H9 (cell line): ENCODE data around the gene CAND2. TPM values are rescaled to one million over a fixed set of nuclear protein-coding genes. Genes with fewer than 3 reads are reported as not detected.

ENCODE experiments used
- DNase-seq: peaks from one replicate; pipeline ENCODE4 v3.0.0-alpha.2; 2017
- H2AFZ ChIP-seq: one replicate; pipeline ENCODE4 v1.6.1; 2013; ENCODE audit warnings: mild to moderate bottlenecking, low read length, control low read depth, moderate library complexity
- H2AK5ac ChIP-seq: 2 replicates; pipeline ENCODE4 v1.6.1; 2013; ENCODE audit warnings: low read length, control low read depth, mixed read lengths; ENCODE audit not compliant: insufficient read length
- H2BK120ac ChIP-seq: one replicate; pipeline ENCODE4 v1.6.1; 2013; ENCODE audit warnings: low read depth, mild to moderate bottlenecking, low read length, control low read depth, inconsistent platforms; ENCODE audit not compliant: poor library complexity, severe bottlenecking
- H2BK12ac ChIP-seq: 2 replicates; pipeline ENCODE4 v1.6.1; 2013; ENCODE audit warnings: low read length, control low read depth, mixed read lengths, low read depth; ENCODE audit not compliant: insufficient read length
- H2BK15ac ChIP-seq: 2 replicates; pipeline ENCODE4 v1.6.1; 2013; ENCODE audit warnings: low read depth, low read length, control low read depth
- H2BK20ac ChIP-seq: one replicate; pipeline ENCODE4 v1.6.1; 2013; ENCODE audit warnings: low read depth, mild to moderate bottlenecking, low read length, control low read depth, inconsistent platforms; ENCODE audit not compliant: poor library complexity, severe bottlenecking
- H2BK5ac ChIP-seq: 2 replicates; pipeline ENCODE4 v1.6.1; 2013; ENCODE audit warnings: low read length, control low read depth, mixed read lengths; ENCODE audit not compliant: insufficient read length
- H3K14ac ChIP-seq: 2 replicates; pipeline ENCODE4 v1.6.1; 2013; ENCODE audit warnings: low read length, control low read depth; ENCODE audit not compliant: insufficient read depth
- H3K18ac ChIP-seq: 2 replicates; pipeline ENCODE4 v1.6.1; 2013; ENCODE audit warnings: low read depth, mild to moderate bottlenecking, mixed read lengths, low read length, control low read depth; ENCODE audit not compliant: insufficient read length
- H3K23ac ChIP-seq: 2 replicates; pipeline ENCODE4 v1.6.1; 2013; ENCODE audit warnings: low read length, control low read depth, mixed read lengths, low read depth; ENCODE audit not compliant: insufficient read length
- H3K23me2 ChIP-seq: 2 replicates; pipeline ENCODE4 v1.6.1; 2013; ENCODE audit warnings: low read depth, mild to moderate bottlenecking, mixed read lengths, low read length, control low read depth; ENCODE audit not compliant: insufficient read length, poor library complexity, severe bottlenecking
- H3K27ac ChIP-seq: 2 replicates; pipeline ENCODE4 v1.5.1; 2013; ENCODE audit warnings: low read length, control low read depth, mixed read lengths, low read depth; ENCODE audit not compliant: insufficient read length
- H3K27me3 ChIP-seq: 2 replicates; pipeline ENCODE4 v1.6.1; 2013; ENCODE audit warnings: low read length, control low read depth, inconsistent platforms; ENCODE audit not compliant: insufficient read depth
- H3K4ac ChIP-seq: 2 replicates; pipeline ENCODE4 v1.6.1; 2013; ENCODE audit warnings: low read depth, mild to moderate bottlenecking, control low read depth, inconsistent platforms, low read length, moderate library complexity
- H3K4me1 ChIP-seq: 2 replicates; pipeline ENCODE4 v1.6.1; 2013; ENCODE audit warnings: low read length, control low read depth, inconsistent platforms; ENCODE audit not compliant: insufficient read depth
- H3K4me2 ChIP-seq: 2 replicates; pipeline ENCODE4 v1.6.1; 2013; ENCODE audit warnings: low read length, control low read depth, mixed read lengths; ENCODE audit not compliant: insufficient read length, insufficient read depth
- H3K56ac ChIP-seq: 2 replicates; pipeline ENCODE4 v1.6.1; 2013; ENCODE audit warnings: low read depth, mild to moderate bottlenecking, mixed read lengths, low read length, control low read depth; ENCODE audit not compliant: insufficient read length
- H3K79me1 ChIP-seq: 2 replicates; pipeline ENCODE4 v1.6.1; 2013; ENCODE audit warnings: low read depth, mild to moderate bottlenecking, moderate library complexity, low read length, control low read depth, inconsistent platforms; ENCODE audit not compliant: insufficient read depth, poor library complexity, severe bottlenecking
- H3K79me2 ChIP-seq: 2 replicates; pipeline ENCODE4 v1.6.1; 2013; ENCODE audit warnings: low read length, control low read depth, inconsistent platforms; ENCODE audit not compliant: insufficient read depth
- H3K9ac ChIP-seq: 2 replicates; pipeline ENCODE4 v1.6.1; 2013; ENCODE audit warnings: low read length, control low read depth, mixed read lengths; ENCODE audit not compliant: insufficient read length; ENCODE audit errors: extremely low read depth
- H3K9me3 ChIP-seq: one replicate; pipeline ENCODE4 v1.6.1; 2013; ENCODE audit warnings: low read depth, low read length, inconsistent platforms; ENCODE audit not compliant: control insufficient read depth
- H3T11ph ChIP-seq: one replicate; pipeline ENCODE4 v1.6.1; 2013; ENCODE audit warnings: mild to moderate bottlenecking, low read length, control low read depth, inconsistent platforms
- H4K20me1 ChIP-seq: one replicate; pipeline ENCODE4 v1.6.1; 2013; ENCODE audit not compliant: control insufficient read depth, insufficient read length, insufficient read depth
- H4K5ac ChIP-seq: 2 replicates; pipeline ENCODE4 v1.6.1; 2013; ENCODE audit warnings: low read depth, mild to moderate bottlenecking, mixed read lengths, low read length, control low read depth; ENCODE audit not compliant: insufficient read length
- H4K8ac ChIP-seq: replicated peaks from 2 replicates; pipeline ENCODE4 v1.6.1; 2013; ENCODE audit warnings: low read length, control low read depth, mixed read lengths, low read depth; ENCODE audit not compliant: insufficient read length
- H4K91ac ChIP-seq: 2 replicates; pipeline ENCODE4 v1.6.1; 2013; ENCODE audit warnings: low read depth, mild to moderate bottlenecking, moderate library complexity, mixed read lengths, low read length, control low read depth; ENCODE audit not compliant: insufficient read length
- H3K27ac Mint-ChIP-seq, 3 experiments: 2 replicates in 2 of 3; 3 replicates in 1 of 3; pipeline ENCODE4 v1.8.0; 2020 to 2021; ENCODE audit warnings: mixed read lengths in 3 of 3, mild to moderate bottlenecking in 1 of 3, moderate library complexity in 1 of 3
- H3K27me3 Mint-ChIP-seq: 2 replicates; pipeline ENCODE4 v1.8.0; 2021; ENCODE audit warnings: low read depth, mild to moderate bottlenecking, moderate library complexity, mixed read lengths
- H3K36me3 Mint-ChIP-seq, 3 experiments: 2 replicates in 2 of 3; 3 replicates in 1 of 3; pipeline ENCODE4 v1.8.0; 2020 to 2021; ENCODE audit warnings: low read depth in 3 of 3, mixed read lengths in 3 of 3; ENCODE audit not compliant: insufficient read depth in 1 of 3
- H3K4me1 Mint-ChIP-seq, 2 experiments: 2 replicates each; pipeline ENCODE4 v1.8.0; 2020; ENCODE audit warnings: mixed read lengths in 2 of 2
- H3K4me3 Mint-ChIP-seq, 2 experiments: 2 replicates in 1 of 2; 3 replicates in 1 of 2; pipeline ENCODE4 v1.8.0; 2020 to 2021; ENCODE audit warnings: mild to moderate bottlenecking in 2 of 2, mixed read lengths in 2 of 2, moderate library complexity in 1 of 2
- H3K9me3 Mint-ChIP-seq, 2 experiments: 2 replicates in 1 of 2; 3 replicates in 1 of 2; pipeline ENCODE4 v1.8.0; 2020; ENCODE audit warnings: mild to moderate bottlenecking in 2 of 2, mixed read lengths in 2 of 2, moderate library complexity in 1 of 2
- CTCF ChIP-seq: fragments of 200-600 bp; sonication (generic); conservative IDR thresholded peaks from 3 replicates; pipeline ENCODE4 v1.8.0; 2021; ENCODE audit warnings: antibody characterized with exemption, mild to moderate bottlenecking
- WGBS: extraction: QIAGEN DNeasy Blood & Tissue Kit; methylation state at CpG from one replicate; pipeline ENCODE4 v1.1.7; 2013; ENCODE audit warnings: missing lambda C conversion rate, low lambda C conversion rate, mixed read lengths; ENCODE audit not compliant: insufficient read length; ENCODE audit errors: extremely low coverage; 5-methylcytosine and 5-hydroxymethylcytosine counted together
- total RNA-seq: library from RNA; stranded (reverse); gene quantifications from 2 replicates; pipeline ENCODE4 v1.2.1, GENCODE V29; 2021

The CAND2 gene
- total RNA-seq, 1 experiment from 2014 or later, result 10.7 TPM

GRCh38 chr3:12825156-12825555 lies 28.7 kb downstream of the CAND2 start:
- H4K91ac ChIP-seq, result no peak overlapping the region
- H3K4me1 Mint-ChIP-seq, result peaks cover 3 to 6% of the 10 kb centered on the region in 2 experiments; a peak in 3 of 4 replicates
- H3K9ac ChIP-seq, result no peak overlapping the region
- H3K27me3 Mint-ChIP-seq, result no peaks in the 10 kb centered on the region; the same call in 1 of the 2 replicates
- H4K5ac ChIP-seq, result no peak overlapping the region
- H3K9me3 Mint-ChIP-seq, result no peaks in the 10 kb centered on the region
- no peaks in the 10 kb centered on the region for H3K9me3 ChIP-seq
- TF ChIP-seq CTCF, result no peak
- no peak overlapping the region for H3K18ac ChIP-seq
- no peak overlapping the region for H4K8ac ChIP-seq
- H2BK12ac ChIP-seq, result no peak overlapping the region
- no peaks in the 10 kb centered on the region for H3K79me1 ChIP-seq
- no peak overlapping the region for H3K27ac ChIP-seq
- no peaks in the 10 kb centered on the region for H4K20me1 ChIP-seq
- H2BK5ac ChIP-seq, result no peak overlapping the region
- H3K4me3 Mint-ChIP-seq, result no peak overlapping the region
- H3T11ph ChIP-seq, result no peak overlapping the region
- no peak overlapping the region for H3K56ac ChIP-seq
- H3K4me1 ChIP-seq, result no peaks in the 10 kb centered on the region
- H2BK120ac ChIP-seq, result no peak overlapping the region
- no peak overlapping the region for H3K4ac ChIP-seq
- no peak overlapping the region for H2BK20ac ChIP-seq
- no peaks in the 10 kb centered on the region for H3K27me3 ChIP-seq
- H3K79me2 ChIP-seq, result no peaks in the 10 kb centered on the region
- H3K23me2 ChIP-seq, result no peaks in the 10 kb centered on the region
- H3K36me3 Mint-ChIP-seq, result peaks cover 3 to 10% (median 6%) of the 10 kb centered on the region in 3 experiments
- H3K23ac ChIP-seq, result no peak overlapping the region
- H2AFZ ChIP-seq, result no peak overlapping the region
- no CpG with 5 or more reads among the region's 8 CpGs for WGBS
- no peak overlapping the region for H2AK5ac ChIP-seq
- no peak for DNase-seq
- no peak overlapping the region for H3K27ac Mint-ChIP-seq
- no peak overlapping the region for H3K14ac ChIP-seq
- no peak overlapping the region for H3K4me2 ChIP-seq
- H2BK15ac ChIP-seq, result no peak overlapping the region
